K562 treated with DMSO at 1 percent for 48 hours (cell line): Measurements from ENCODE around the gene CNIH1. TPM values are rescaled to one million over a fixed set of nuclear protein-coding genes. Genes with fewer than 3 reads are reported as not detected.

Source experiments
- total RNA-seq: library from RNA; unstranded; fragments of 300-600 nt; gene quantifications from 2 replicates; pipeline ENCODE4 v1.2.3, GENCODE V29; 2022; ENCODE audit warnings: low replicate concordance; ENCODE audit errors: extremely low read depth

Gene CNIH1
- not detected in 2 replicates for total RNA-seq

GRCh38 chr14:54440873-54441868, at the start of gene CNIH1:
CNIH1 (minus strand) TSS chr14:54441374; CDS start chr14:54441327, 47 bp downstream.

GRCh38 chr14:54488646-54489317, 47.6 kb upstream of the CNIH1 start, which contains the start of gene GMFB:
GMFB (minus strand) TSS chr14:54488980; CDS start chr14:54488927, 53 bp downstream.

GRCh38 chr14:54396493-54397335, 44.5 kb downstream of the CNIH1 start, which contains the start of gene CDKN3:
CDKN3 (plus strand) TSS chr14:54397007; CDS start chr14:54397069, 62 bp downstream.

Other genes starting within 250 kb of the CNIH1 start
- not detected in 2 replicates for gene CDKN3, start 44.4 kb downstream of the CNIH1 start, total RNA-seq
- not detected in 2 replicates for gene GMFB, start 47.6 kb upstream of the CNIH1 start, total RNA-seq
- gene CGRRF1, start 68.5 kb upstream of the CNIH1 start, total RNA-seq: not detected in 2 replicates
- not detected in 2 replicates for gene SAMD4A, start 125.8 kb upstream of the CNIH1 start, total RNA-seq